ENCODE data around the gene ZNF516.

Gene ZNF516

DNA sequence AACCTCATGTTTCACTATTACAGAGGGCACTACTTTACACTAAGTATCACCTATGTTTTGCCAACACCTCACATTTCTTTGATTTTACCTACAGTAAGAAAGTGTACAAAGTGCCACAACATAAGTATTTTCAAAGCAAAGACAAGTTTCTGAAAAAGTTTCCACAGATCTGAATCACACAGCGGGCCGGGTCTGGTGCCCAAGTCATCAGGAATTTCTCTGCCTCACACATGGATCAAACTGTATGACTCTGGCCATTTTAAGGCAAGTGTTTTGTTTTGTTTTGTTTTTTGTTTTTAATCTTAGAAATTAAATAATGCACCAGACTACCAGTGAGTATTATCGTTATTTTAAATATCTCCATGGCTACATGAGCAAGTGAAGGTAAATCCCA is 73.4 kb downstream of the ZNF516 start:
- TF ChIP-seq, protein P1, sequence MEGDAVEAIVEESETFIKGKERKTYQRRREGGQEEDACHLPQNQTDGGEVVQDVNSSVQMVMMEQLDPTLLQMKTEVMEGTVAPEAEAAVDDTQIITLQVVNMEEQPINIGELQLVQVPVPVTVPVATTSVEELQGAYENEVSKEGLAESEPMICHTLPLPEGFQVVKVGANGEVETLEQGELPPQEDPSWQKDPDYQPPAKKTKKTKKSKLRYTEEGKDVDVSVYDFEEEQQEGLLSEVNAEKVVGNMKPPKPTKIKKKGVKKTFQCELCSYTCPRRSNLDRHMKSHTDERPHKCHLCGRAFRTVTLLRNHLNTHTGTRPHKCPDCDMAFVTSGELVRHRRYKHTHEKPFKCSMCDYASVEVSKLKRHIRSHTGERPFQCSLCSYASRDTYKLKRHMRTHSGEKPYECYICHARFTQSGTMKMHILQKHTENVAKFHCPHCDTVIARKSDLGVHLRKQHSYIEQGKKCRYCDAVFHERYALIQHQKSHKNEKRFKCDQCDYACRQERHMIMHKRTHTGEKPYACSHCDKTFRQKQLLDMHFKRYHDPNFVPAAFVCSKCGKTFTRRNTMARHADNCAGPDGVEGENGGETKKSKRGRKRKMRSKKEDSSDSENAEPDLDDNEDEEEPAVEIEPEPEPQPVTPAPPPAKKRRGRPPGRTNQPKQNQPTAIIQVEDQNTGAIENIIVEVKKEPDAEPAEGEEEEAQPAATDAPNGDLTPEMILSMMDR (IDR thresholded peaks at IDR 0.05; ENCODE audit: borderline replicate concordance, insufficient read depth, low read depth, low read length): no peak
- H3K4me3 ChIP-seq (ENCODE audit: low read depth, low read length): no peak overlapping the region

DNA sequence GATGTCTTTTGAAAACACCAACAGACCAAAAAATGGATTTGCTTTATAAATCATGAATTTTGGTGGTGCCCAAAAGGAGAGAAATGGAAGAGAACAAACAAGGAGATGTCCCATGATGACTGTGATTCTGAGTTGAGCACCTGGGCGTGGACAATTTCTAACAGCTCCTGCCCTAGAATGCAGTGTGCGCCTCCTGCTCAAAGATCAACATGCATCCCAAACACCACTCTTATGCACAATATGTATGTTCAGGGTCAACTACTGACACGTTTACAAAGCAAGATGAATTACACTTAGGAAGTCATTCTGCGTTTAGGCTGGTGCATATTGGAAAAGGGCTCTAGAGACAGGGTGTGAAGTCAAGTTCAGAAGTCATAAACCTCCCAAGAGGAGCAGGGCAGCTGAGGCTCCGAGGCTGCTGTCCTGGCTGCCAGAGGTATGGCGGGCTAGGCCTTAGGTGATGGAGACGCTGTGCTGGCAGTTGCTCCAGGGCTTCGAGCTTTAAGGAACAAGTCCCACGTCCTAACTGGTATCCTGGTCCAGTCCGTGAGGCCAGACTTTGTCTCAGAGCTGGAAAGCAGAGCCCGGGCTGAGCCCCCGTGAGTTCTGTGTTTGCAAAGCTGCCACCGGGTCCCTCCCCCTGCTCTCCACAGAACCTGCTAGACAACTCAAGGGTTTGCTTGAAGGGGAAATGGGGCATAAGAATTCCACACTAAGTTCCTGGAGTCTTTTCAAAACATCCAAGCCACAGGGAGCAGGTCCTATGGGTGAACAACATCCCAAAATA is 74.0 kb downstream of the ZNF516 start:
- TF ChIP-seq, protein P1 (IDR thresholded peaks at IDR 0.05; ENCODE audit: borderline replicate concordance, insufficient read depth, low read depth, low read length): no peak
- no peak overlapping the region for H3K4me3 ChIP-seq (ENCODE audit: low read depth, low read length)

DNA sequence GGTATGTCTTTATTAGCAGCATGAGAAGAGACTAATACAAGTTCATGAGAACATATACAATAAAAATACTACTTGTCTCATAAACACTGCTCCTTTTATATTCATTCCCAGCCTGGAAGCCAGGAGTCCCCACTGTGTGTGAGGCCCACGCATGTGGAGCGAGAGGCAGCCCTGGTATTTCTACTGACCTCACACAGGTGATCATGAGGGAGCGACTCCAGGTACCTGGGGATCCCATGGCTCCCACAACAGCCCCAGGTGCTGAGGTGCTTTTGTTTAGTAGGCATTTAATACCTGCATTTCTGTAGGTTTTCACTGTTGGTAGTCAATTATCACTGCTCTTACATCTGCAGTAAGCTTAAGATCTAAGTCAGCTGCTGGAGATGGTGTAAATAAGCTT is 75.2 kb downstream of the ZNF516 start:
- no peak overlapping the region for H3K4me3 ChIP-seq (ENCODE audit: low read depth, low read length)
- TF ChIP-seq, protein P1 (IDR thresholded peaks at IDR 0.05; ENCODE audit: borderline replicate concordance, insufficient read depth, low read depth, low read length): no peak

DNA sequence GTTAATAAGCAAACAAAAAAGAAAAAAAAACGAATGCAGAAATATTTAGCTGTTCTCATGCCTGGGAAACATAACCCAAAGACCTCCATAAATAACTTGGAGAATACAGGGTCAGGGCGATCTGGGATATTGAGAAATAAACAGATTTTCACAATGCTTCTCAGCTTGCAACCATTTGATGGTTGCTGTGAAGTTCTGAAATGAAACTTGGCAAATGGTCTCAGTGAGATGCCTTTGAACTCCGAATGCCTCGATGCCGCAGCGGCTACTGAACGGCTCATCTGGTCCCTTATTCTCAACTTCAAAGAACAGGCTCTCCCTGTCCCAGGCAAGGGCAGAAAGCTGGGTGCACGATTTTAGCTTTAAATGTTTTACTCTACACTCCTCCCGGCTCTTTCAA is 78.1 kb downstream of the ZNF516 start:
- H3K4me3 ChIP-seq (ENCODE audit: low read depth, low read length): no peak overlapping the region
- TF ChIP-seq, protein P1 (IDR thresholded peaks at IDR 0.05; ENCODE audit: borderline replicate concordance, insufficient read depth, low read depth, low read length): no peak

DNA sequence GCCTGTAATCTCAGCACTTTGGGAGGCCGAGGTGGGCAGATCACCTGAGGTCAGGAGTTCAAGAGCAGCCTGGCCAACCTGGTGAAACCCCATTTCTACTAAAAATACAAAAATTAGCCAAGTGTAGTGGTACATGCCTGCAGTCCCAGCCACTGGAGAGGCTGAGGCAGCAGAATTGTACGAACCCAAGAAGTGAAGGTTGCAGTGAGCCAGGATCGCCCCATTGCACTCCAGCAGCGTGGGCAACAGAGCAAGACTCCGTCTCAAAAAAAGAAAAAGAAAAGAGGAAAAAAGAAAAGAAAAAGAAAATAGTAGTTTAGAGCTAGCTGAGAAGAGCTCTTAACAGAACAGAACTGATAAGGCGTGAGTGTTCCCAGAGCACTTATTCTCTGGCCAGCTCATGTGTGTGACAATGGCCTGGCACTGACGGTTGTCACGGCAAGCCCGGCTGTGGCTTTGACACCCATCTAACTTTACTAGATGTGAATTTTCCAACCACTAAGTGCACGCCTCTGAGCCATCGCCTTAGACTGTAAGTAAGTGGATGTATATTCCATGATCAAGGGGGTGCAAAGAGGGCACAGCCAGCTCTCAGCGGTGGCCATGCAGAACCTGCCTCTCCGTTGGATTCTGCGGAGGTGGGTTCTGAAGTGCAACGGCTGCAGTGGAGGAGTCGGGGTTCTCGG is 80.0 kb downstream of the ZNF516 start:
- no peak overlapping the region for H3K4me3 ChIP-seq (ENCODE audit: low read depth, low read length)
- TF ChIP-seq, protein P1 (IDR thresholded peaks at IDR 0.05; ENCODE audit: borderline replicate concordance, insufficient read depth, low read depth, low read length): no peak

DNA sequence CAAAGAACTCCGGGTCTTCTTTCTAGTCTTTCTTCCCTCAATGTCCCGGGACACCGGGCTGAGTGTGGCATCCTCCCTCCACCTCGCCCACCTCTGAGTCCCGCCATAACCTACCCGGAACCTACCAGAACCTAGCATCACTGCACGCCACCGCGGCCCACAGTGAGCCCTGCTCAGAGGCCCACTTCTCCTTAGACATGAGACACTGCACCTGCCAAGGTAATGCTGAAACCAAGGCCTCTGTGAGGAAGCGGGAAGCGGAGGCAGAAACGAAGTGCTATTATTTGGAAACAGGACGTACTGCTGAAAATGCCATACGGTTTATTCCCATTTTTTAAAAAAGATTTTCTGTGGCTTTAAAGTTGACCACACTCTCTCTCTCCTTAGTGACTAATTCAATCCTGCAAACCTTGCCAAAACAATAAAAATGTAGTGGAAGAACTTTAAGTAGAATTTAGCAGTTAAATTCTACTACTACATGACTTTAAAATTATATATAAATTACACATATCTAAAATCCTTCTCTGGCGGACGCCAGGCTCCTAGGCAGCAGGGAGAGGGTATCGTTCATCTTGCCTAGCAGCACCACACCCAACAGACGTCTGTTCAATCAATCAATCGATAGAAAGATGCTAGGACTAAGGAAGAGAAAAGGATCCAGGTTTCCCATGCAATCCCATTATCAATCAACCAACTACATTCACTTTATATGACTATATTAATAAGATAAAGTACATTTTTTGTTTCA is 82.0 kb downstream of the ZNF516 start:
- TF ChIP-seq, protein P1 (IDR thresholded peaks at IDR 0.05; ENCODE audit: borderline replicate concordance, insufficient read depth, low read depth, low read length): no peak
- H3K4me3 ChIP-seq (ENCODE audit: low read depth, low read length): no peak overlapping the region

Data from GM12875 (cell line).